AG09319 (cell line): ENCODE results near the gene MTREX.
A peak's percentile ranks its signal among the peaks of the same experiment; 100 is the strongest.

Source experiments
- DNase-seq: peaks from one replicate; pipeline ENCODE4 v3.0.0-alpha.2; 2010; ENCODE audit warnings: low read depth; ENCODE audit errors: extremely low read depth
- CTCF ChIP-seq: IDR thresholded peaks from 2 replicates; pipeline ENCODE4 v1.5.1; 2011; ENCODE audit warnings: low read depth, mild to moderate bottlenecking, inconsistent platforms, low read length, moderate library complexity

The MTREX gene

GRCh38 chr5:55360190-55360589, 52.4 kb downstream of the MTREX start:
- no peak for DNase-seq
- no peak for TF ChIP-seq CTCF

- DNase-seq, result peak; percentile 0
- no peak for TF ChIP-seq CTCF
Measured at GRCh38 chr5:55363856-55364255, 56.1 kb downstream of the MTREX start.

GRCh38 chr5:55364537-55365055, 56.8 kb downstream of the MTREX start:
- DNase-seq, result no peak
- no peak for TF ChIP-seq CTCF

- no peak for DNase-seq
- no peak for TF ChIP-seq CTCF
Measured at GRCh38 chr5:55370291-55370925, 62.6 kb downstream of the MTREX start.

GRCh38 chr5:55371145-55371544, 63.4 kb downstream of the MTREX start:
- TF ChIP-seq CTCF, result no peak

GRCh38 chr5:55372130-55372925, 64.5 kb downstream of the MTREX start:
- no peak for DNase-seq
- no peak for TF ChIP-seq CTCF

More at GRCh38 chr5:55371145-55371544, 63.4 kb downstream of the MTREX start:
- no peak for DNase-seq

GRCh38 chr5:55377810-55378209, 70.0 kb downstream of the MTREX start:
- no peak for DNase-seq

More at GRCh38 chr5:55377810-55378209, 70.0 kb downstream of the MTREX start:
- no peak for TF ChIP-seq CTCF
